Measurements from ENCODE around the gene ATXN3L. TPM values are rescaled to one million over a fixed set of nuclear protein-coding genes. Genes with fewer than 3 reads are reported as not detected.

ATXN3L gene
- total RNA-seq, 2 experiments from 2014 or later: not detected

DNA sequence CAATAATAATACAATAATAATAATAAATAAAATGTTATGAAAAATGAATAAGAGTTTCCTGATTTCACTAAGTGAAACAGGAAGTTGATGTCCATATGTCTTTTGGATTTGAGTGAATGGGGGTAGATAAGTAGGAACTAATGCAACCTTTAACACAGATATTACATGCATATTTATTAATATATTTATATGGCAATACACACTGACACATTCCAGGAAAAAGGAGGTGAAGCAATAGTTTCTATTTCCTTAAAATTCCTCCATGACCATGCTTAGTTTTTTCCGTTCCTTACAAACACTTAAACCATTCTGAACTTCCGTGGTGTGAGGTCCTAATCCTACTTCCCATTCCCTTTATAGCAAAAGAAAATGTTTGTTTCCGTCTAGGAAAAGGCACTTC, 48.3 kb downstream of the ATXN3L start:
- H3K9me3 Mint-ChIP-seq: no peaks in the 10 kb centered on the region
- no peak overlapping the region for H3K4me3 Mint-ChIP-seq
- no peaks in the 10 kb centered on the region for H3K27me3 Mint-ChIP-seq
- no peaks in the 10 kb centered on the region for H3K4me1 Mint-ChIP-seq
- POLR2A ChIA-PET: no interaction called here
- no peak for ATAC-seq (ENCODE audit: low read depth)
- no peak overlapping the region for H3K27ac Mint-ChIP-seq
- H3K36me3 Mint-ChIP-seq: no peaks in the 10 kb centered on the region
- no peak for DNase-seq

- ATAC-seq (ENCODE audit: low read depth): no peak
- no peak overlapping the region for H3K4me3 Mint-ChIP-seq
Observed at GRCh38 chrX:13270360-13270759, 49.5 kb downstream of the ATXN3L start.

DNA sequence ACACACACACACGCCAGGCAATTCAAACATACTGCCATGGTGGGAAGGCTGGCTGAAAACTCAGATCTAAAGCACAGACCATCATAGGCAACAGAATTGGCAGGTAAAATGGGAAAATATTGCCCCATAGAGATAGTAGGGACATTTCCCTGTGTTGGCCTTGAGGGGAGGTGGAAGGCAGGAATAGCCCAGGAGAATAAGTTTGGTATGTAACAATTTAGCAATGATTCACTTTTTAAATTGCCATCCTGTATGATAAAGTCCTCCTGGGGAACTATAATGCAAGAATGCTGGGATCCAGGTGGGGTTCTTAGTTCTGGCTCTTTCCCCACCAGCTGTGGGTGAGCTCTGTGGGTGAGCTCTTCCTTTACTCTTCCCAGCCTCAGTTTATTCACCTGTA, 51.0 kb downstream of the ATXN3L start:
- H3K4me3 Mint-ChIP-seq: no peak overlapping the region
- DNase-seq (no peak), ATAC-seq (ENCODE audit: low read depth) (no peak)
- H3K27me3 Mint-ChIP-seq: no peaks in the 10 kb centered on the region
- peaks cover 1% of the 10 kb centered on the region for H3K4me1 Mint-ChIP-seq
- POLR2A ChIA-PET: no interaction called here
- no peak overlapping the region for H3K27ac Mint-ChIP-seq
- H3K36me3 Mint-ChIP-seq: no peaks in the 10 kb centered on the region
- no peaks in the 10 kb centered on the region for H3K9me3 Mint-ChIP-seq

More at GRCh38 chrX:13270360-13270759, 49.5 kb downstream of the ATXN3L start:
- POLR2A ChIA-PET: no interaction called here
- Mint-ChIP-seq H3K36me3 (no peaks in the 10 kb centered on the region), H3K4me1 (no peaks in the 10 kb centered on the region), H3K27me3 (no peaks in the 10 kb centered on the region), H3K9me3 (no peaks in the 10 kb centered on the region), H3K27ac (no peak overlapping the region)
- DNase-seq: no peak

Other genes with a start within 250 kb of the ATXN3L start
- gene EGFL6, start 249.5 kb upstream of the ATXN3L start, total RNA-seq: 10 to 100 TPM; 17.6 to 18.1 TPM

Measured in activated naive CD8-positive, alpha-beta T cell treated with anti-CD3 and anti-CD28 coated beads, Interleukin-2, amount 10 ng/mL, durations not matched to agents 7 days and 5 days (primary cell).